BJ (cell line): ENCODE data around the gene NUAK2. TPM values are rescaled to one million over a fixed set of nuclear protein-coding genes. Genes with fewer than 3 reads are reported as not detected.

ENCODE experiments used
- CTCF ChIA-PET: fragments of 350-600 bp; formaldehyde crosslinking; extraction: SDS; loops from one replicate; lab custom pipeline; 2021; ENCODE audit warnings: antibody characterized with exemption, inconsistent platforms; lab: Yijun Ruan, JAX
- POLR2A ChIA-PET: fragments of 300-600 bp; sonication (Branson Sonifier 250); formaldehyde crosslinking; extraction: SDS; loops from one replicate; lab custom pipeline; 2021; ENCODE audit warnings: antibody characterized with exemption; lab: Charles Lee
- DNase-seq: peaks from one replicate; pipeline ENCODE4 v3.0.0-alpha.2; 2011; ENCODE audit warnings: low read depth
- H3K27me3 ChIP-seq: 2 replicates; pipeline ENCODE4 v1.6.0; 2011; ENCODE audit warnings: low read length; ENCODE audit not compliant: control insufficient read depth, insufficient read depth
- H3K36me3 ChIP-seq: 2 replicates; pipeline ENCODE4 v1.5.1; 2011; ENCODE audit warnings: low read length; ENCODE audit not compliant: control insufficient read depth, insufficient read depth
- H3K4me3 ChIP-seq: 2 replicates; pipeline ENCODE4 v1.5.1; 2011; ENCODE audit warnings: low read depth, mild to moderate bottlenecking, control low read depth, low read length
- polyA plus RNA-seq: library from polyadenylated mRNA; depleted of rRNA; stranded (reverse); fragments of >200 nt; gene quantifications from 2 replicates; pipeline ENCODE4 v1.2.3, GENCODE V29; 2011
- TF ChIP-seq, protein P1 (sequence below): IDR thresholded peaks from 2 replicates; pipeline ENCODE4 v1.5.1; 2011; ENCODE audit warnings: low read depth, mild to moderate bottlenecking, control low read depth, inconsistent platforms, low read length, moderate library complexity; ENCODE audit not compliant: insufficient read depth

The NUAK2 gene
- polyA plus RNA-seq, 1 experiment = 5.8 TPM

DNA sequence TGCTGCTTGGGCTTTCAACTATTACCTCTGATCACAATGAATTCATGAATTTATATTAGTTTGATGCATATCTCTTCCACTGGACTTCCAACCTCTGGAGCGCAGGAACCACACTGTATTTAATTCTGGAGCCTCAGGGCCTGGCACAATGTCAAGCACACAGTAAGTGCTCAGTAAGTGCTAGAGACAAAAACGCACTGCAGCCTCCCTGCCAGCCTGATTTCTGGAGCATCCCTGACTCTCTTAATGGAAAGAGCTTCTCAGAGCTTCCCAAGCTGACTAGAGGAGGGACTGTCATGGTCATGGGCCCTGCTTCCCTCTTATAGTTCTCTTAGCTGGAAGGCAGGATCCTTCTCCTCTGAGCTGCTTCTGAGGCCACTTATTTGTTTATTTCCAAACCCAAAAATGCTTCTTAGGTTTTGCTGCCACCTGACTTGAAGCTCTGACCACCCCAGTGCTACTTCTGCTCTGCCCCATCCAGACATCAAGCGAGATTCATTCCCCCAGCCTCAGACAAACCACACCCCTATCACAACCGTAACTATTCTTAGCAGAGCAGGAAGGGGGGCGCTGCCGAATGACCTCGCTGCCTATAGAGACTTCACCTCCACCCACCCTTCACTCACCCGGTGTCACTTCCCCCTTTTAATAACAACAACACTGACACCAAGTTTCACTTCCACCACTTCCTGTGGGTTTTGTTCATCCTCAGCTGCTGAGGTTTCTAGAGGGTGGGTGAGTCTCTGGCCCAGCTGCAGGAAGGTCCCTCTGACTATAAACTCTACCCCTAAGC lies 33.6 kb downstream of the NUAK2 start:
- CTCF ChIA-PET = interaction anchor here (1.0 to 8.4 kb wide), 5 partner anchors 10 to 38 kb away, joined by 3 to 53 read pairs (median 13); partner anchors contain the start of gene NUAK2
- no peak for DNase-seq

DNA sequence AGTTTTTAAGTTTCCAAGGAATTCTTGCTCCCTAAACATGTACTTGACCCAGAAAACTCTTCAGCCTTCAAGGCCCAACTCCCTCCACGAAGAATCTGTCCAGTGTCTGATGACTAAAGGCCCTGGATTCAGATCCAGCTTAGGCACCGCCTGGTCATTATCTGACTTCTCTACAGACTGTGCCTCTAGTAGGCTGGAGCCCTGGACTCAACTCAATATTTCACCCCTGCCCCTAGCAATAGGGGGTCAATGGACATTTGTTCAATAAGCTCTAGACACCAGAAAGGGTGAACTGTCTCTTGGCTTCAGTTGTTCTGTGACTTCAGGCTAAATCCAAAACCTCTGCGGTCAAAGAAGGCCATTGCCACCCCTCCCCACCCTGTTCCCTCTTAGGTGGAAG lies 34.5 kb downstream of the NUAK2 start:
- DNase-seq = no peak
- Histone ChIP-seq H3K4me3 (no peak overlapping the region), H3K36me3 (no peaks in the 10 kb centered on the region), H3K27me3 (no peaks in the 10 kb centered on the region)
- ChIA-PET CTCF (interaction anchor here (1.1 to 8.4 kb wide), 4 partner anchors 11 to 38 kb away, joined by 3 to 53 read pairs (median 28); no protein-coding TSS in a partner anchor), POLR2A (no interaction called here)
- TF ChIP-seq, protein P1, sequence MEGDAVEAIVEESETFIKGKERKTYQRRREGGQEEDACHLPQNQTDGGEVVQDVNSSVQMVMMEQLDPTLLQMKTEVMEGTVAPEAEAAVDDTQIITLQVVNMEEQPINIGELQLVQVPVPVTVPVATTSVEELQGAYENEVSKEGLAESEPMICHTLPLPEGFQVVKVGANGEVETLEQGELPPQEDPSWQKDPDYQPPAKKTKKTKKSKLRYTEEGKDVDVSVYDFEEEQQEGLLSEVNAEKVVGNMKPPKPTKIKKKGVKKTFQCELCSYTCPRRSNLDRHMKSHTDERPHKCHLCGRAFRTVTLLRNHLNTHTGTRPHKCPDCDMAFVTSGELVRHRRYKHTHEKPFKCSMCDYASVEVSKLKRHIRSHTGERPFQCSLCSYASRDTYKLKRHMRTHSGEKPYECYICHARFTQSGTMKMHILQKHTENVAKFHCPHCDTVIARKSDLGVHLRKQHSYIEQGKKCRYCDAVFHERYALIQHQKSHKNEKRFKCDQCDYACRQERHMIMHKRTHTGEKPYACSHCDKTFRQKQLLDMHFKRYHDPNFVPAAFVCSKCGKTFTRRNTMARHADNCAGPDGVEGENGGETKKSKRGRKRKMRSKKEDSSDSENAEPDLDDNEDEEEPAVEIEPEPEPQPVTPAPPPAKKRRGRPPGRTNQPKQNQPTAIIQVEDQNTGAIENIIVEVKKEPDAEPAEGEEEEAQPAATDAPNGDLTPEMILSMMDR = no peak

More for the DNA sequence above, 33.6 kb downstream of the NUAK2 start:
- no peaks in the 10 kb centered on the region for H3K27me3 ChIP-seq
- H3K4me3 ChIP-seq = no peak overlapping the region
- TF ChIP-seq, protein P1 = no peak
- POLR2A ChIA-PET = no interaction called here
- H3K36me3 ChIP-seq = no peaks in the 10 kb centered on the region

DNA sequence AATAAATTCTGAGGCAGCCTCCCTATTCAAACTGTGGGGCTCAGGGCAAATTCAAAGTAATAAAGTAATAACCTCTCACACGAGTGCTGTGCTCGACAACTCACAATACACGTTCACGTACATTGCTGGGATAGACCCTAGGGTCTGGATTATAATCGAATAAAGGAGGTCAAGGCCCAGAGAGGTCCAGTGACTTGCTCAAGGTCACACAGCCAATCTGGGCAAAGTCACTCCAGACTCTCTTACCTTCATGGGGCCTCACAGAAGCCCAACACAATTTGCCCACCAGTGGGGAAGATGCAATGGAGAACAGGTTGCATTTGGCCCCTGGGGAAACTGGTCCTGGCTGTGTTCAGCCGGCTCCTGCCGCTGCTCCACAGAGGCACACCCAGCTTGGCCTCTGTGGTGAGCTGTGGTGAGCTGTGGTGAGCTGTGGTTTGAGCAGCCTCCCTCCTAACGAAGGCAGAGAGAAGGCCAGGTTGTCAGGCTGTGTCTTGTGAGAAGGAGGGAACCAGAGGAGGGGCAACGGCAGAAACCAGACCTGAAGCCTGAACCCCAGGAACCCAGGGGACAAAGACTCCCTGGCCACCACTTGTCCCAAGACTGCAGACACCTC lies 35.1 kb downstream of the NUAK2 start:
- H3K4me3 ChIP-seq = no peak overlapping the region
- ChIA-PET CTCF (interaction anchor here (1.1 to 8.4 kb wide), 4 partner anchors 11 to 39 kb away, joined by 3 to 53 read pairs (median 28); no protein-coding TSS in a partner anchor), POLR2A (no interaction called here)
- TF ChIP-seq, protein P1 = no peak
- H3K36me3 ChIP-seq = no peaks in the 10 kb centered on the region
- no peak for DNase-seq
- no peaks in the 10 kb centered on the region for H3K27me3 ChIP-seq

DNA sequence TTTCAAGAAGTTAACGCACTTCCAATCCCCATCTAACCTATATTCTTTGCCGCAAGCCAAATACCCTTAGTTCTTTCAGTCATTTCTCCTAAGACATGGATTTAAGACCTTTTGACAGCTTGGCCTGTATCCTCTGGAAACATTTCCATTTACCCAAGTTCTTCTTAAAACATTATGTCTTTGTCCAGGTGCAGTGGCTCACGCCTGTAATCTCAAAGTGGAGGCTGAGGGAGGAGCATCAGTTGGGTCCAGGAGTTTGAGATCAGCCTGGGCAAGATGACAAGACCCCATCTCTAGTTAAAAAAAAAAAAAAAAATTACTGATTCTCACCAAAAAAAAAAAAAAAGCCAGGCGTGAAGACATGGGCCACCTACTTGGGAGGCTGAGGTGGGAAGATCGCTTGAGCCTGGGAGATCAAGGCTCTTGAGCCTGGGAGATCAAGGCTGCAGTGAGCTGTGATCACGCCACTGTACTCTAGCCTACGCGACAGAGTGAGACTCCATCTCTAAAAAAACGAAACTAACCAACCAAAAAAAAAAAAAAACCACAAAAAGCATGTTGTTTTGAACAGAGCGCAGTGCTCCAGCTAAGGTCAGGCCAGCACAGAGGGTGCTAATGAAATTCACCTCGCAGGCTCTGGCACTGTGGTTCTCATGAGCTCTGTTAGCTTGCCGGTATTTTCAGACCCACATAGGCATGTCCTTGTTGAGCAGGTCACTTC lies 36.0 kb downstream of the NUAK2 start:
- Histone ChIP-seq H3K4me3 (no peak overlapping the region), H3K36me3 (no peaks in the 10 kb centered on the region), H3K27me3 (no peaks in the 10 kb centered on the region)
- no peak for DNase-seq
- POLR2A ChIA-PET = no interaction called here
- TF ChIP-seq, protein P1 = no peak
- CTCF ChIA-PET = interaction anchor here (0.7 to 8.4 kb wide), 6 partner anchors 8 to 40 kb away, joined by 3 to 53 read pairs (median 10); partner anchors contain the start of gene NUAK2
